Cardiac fibroblast (primary cell): Measurements from ENCODE around the gene DDX46.

ENCODE experiments used
- DNase-seq, 2 donors: peaks; one replicate each; pipeline versions ENCODE4 v3.0.0 to v3.0.0-alpha.2; 2010; ENCODE audit warnings: low read depth in 2 of 2
- H3K4me3 ChIP-seq, 2 donors: replicated peaks in 1 of 2; 1 replicate in 1 of 2; 2 replicates in 1 of 2; pipeline ENCODE4 v1.5.1; 2011; ENCODE audit warnings: low read depth in 2 of 2, low read length in 2 of 2, mild to moderate bottlenecking in 2 of 2, moderate library complexity in 1 of 2
- TF ChIP-seq, protein P1 (sequence below): IDR thresholded peaks from one replicate; pipeline ENCODE4 v1.5.1; 2011; ENCODE audit warnings: low read depth, mild to moderate bottlenecking, low read length, inconsistent platforms

The DDX46 gene

DNA sequence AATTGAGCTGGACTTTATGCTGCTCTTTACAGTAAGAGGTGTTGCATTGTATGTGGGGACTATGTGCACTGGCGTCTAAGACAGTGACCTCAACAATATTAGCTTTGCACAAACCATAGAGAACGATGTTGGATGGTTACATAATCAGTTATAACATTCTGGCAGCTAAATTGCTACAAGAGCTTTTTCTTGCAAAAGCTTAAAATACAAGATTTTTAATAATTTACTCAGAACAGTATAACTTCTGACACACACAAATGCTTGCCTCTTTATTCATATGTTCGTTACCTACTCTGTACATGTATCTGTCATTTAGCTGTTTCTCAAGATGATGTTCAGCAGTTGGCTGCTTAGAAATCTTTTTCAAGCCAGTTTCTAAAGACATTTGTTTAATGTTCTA lies 98.8 kb downstream of the DDX46 start:
- DNase-seq = no peak
- H3K4me3 ChIP-seq = no peak overlapping the region

GRCh38 chr5:134864707-134865106 lies 106.1 kb downstream of the DDX46 start:
- no peak overlapping the region for H3K4me3 ChIP-seq
- no peak for DNase-seq
- TF ChIP-seq, protein P1, sequence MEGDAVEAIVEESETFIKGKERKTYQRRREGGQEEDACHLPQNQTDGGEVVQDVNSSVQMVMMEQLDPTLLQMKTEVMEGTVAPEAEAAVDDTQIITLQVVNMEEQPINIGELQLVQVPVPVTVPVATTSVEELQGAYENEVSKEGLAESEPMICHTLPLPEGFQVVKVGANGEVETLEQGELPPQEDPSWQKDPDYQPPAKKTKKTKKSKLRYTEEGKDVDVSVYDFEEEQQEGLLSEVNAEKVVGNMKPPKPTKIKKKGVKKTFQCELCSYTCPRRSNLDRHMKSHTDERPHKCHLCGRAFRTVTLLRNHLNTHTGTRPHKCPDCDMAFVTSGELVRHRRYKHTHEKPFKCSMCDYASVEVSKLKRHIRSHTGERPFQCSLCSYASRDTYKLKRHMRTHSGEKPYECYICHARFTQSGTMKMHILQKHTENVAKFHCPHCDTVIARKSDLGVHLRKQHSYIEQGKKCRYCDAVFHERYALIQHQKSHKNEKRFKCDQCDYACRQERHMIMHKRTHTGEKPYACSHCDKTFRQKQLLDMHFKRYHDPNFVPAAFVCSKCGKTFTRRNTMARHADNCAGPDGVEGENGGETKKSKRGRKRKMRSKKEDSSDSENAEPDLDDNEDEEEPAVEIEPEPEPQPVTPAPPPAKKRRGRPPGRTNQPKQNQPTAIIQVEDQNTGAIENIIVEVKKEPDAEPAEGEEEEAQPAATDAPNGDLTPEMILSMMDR = no peak

More for the DNA sequence above, 98.8 kb downstream of the DDX46 start:
- TF ChIP-seq, protein P1 = no peak

DNA sequence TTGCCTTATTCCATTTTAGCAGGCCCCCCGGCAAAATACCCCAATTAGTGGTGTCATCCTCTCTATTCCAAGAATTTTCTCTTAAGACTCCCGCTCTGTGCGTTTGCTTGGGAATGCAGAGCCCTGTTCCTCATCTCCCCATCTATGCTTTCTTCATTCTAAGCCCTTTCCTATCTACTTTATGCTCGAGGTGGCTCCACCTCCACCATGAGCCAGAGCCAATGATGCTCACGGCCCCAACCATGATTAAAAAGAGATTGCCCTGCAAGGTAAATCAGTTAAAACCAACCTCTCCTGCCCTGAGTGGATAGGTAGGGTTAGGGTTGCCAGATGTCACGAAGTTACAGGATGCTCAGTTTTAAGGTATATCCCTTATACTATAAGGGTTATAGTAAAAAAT lies 114.9 kb downstream of the DDX46 start:
- peak in 1 of 2 donors; percentile 3 for DNase-seq
- no peak overlapping the region for H3K4me3 ChIP-seq
- TF ChIP-seq, protein P1 = no peak

DNA sequence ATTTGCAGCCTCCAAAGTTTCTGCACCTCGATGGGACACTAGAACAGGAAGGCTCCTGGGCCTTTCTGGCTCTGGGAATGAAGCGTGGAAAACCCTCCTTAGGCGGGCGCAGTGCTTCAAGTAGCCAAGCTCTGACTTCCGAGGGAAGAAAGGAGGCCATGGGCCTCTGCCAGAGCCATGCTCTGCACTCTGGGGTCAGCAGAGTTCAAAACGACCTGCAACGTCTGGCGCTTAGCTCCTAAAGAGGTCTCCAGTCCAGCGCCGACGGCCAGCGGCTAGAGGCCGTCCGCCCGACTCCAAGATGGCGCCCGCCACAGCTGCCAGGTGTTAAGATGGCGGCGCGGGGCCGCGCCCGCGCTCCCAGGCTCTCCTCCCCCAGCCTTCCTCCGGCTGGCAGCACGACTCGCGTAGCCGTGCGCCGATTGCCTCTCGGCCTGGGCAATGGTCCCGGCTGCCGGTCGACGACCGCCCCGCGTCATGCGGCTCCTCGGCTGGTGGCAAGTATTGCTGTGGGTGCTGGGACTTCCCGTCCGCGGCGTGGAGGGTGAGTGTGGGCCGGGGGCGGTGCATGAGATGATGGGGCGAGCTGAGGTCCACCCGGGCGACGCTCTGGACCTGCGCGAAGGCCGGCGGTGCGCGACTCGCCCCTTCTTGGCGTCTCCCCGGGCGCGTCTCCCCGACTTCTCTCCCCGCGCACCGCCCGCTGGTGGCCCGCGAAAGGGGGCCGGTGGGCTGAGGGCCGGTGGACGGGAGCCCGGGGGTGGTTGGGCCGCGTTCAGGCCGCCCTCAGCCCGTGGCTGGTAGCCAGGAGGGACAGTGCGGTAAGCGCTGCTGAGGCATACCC lies 115.6 kb downstream of the DDX46 start, which contains the start of gene TXNDC15:
Gene TXNDC15 (plus strand): TSS at position 385 of the 844 bp plus-strand sequence. CDS start 57 bp downstream, at position 442.
- DNase-seq = peak; percentile 87 to 89
- H3K4me3 ChIP-seq = peak within 1 kb of the TSS; percentile 80 to 98
- TF ChIP-seq, protein P1 = no peak

- TF ChIP-seq, protein P1 = no peak
- peak overlapping the region; percentile 80 to 98 for H3K4me3 ChIP-seq
- DNase-seq = peak; percentile 86 to 90
These were observed 116.5 kb downstream of the DDX46 start for GRCh38 chr5:134874831-134875655.

DNA sequence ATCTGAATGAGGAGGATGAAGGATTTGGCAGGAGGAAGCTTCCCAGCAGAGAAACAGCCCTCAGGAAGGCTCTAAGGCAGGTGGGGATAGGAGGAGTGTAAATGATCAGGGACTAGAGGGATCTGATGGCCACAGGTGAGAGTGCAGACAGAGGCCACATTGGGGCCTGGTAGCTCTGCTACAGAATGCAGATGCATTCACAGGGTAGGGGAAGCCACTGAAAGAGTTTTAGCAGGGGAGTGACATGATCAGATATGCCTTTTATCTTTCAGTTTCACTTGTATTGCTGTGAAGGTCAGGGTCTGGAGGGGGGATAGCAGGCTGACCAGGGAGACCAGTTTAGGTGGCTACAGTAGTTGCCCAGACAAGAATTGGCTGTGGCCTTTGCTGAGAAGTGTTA lies 118.6 kb downstream of the DDX46 start:
- TF ChIP-seq, protein P1 = no peak
- DNase-seq = no peak
- no peak overlapping the region for H3K4me3 ChIP-seq
